Measurements from ENCODE around the gene TMEM163.

Gene TMEM163

GRCh38 chr2:134448650-134449049 is 270.1 kb downstream of the TMEM163 start:
- no peak overlapping the region for H3K4me3 ChIP-seq (ENCODE audit: low read depth, low read length)
- DNase-seq (ENCODE audit: low read depth) = no peak
- TF ChIP-seq CTCF (IDR thresholded peaks at IDR 0.05; ENCODE audit: low read depth, low read length) (no peak), MAX (IDR thresholded peaks at IDR 0.05; ENCODE audit: low read depth, low read length) (no peak), POLR2A (IDR thresholded peaks at IDR 0.05; ENCODE audit: extremely low read depth, insufficient read length) (no peak), MYC (IDR thresholded peaks at IDR 0.05; ENCODE audit: low read depth, low read length) (no peak)

- no peak for DNase-seq (ENCODE audit: low read depth)
- no peak for TF ChIP-seq POLR2A (IDR thresholded peaks at IDR 0.05; ENCODE audit: extremely low read depth, insufficient read length)
- no peak for TF ChIP-seq MAX (IDR thresholded peaks at IDR 0.05; ENCODE audit: low read depth, low read length)
- TF ChIP-seq CTCF (IDR thresholded peaks at IDR 0.05; ENCODE audit: low read depth, low read length) = no peak
- TF ChIP-seq MYC (IDR thresholded peaks at IDR 0.05; ENCODE audit: low read depth, low read length) = no peak
- no peak overlapping the region for H3K4me3 ChIP-seq (ENCODE audit: low read depth, low read length)
Observed at GRCh38 chr2:134447669-134448068, 271.1 kb downstream of the TMEM163 start.

- TF ChIP-seq MAX (IDR thresholded peaks at IDR 0.05; ENCODE audit: low read depth, low read length) = no peak
- H3K4me3 ChIP-seq (ENCODE audit: low read depth, low read length) = no peak overlapping the region
- no peak for DNase-seq (ENCODE audit: low read depth)
Observed at GRCh38 chr2:134446383-134447017, 272.3 kb downstream of the TMEM163 start.

GRCh38 chr2:134445985-134446382 is 272.8 kb downstream of the TMEM163 start:
- no peak for TF ChIP-seq MAX (IDR thresholded peaks at IDR 0.05; ENCODE audit: low read depth, low read length)
- no peak for TF ChIP-seq CTCF (IDR thresholded peaks at IDR 0.05; ENCODE audit: low read depth, low read length)
- no peak for TF ChIP-seq POLR2A (IDR thresholded peaks at IDR 0.05; ENCODE audit: extremely low read depth, insufficient read length)
- TF ChIP-seq MYC (IDR thresholded peaks at IDR 0.05; ENCODE audit: low read depth, low read length) = no peak
- no peak for DNase-seq (ENCODE audit: low read depth)
- no peak overlapping the region for H3K4me3 ChIP-seq (ENCODE audit: low read depth, low read length)

- no peak for TF ChIP-seq POLR2A (IDR thresholded peaks at IDR 0.05; ENCODE audit: extremely low read depth, insufficient read length)
- DNase-seq (ENCODE audit: low read depth) = no peak
- H3K4me3 ChIP-seq (ENCODE audit: low read depth, low read length) = no peak overlapping the region
Observed at GRCh38 chr2:134445116-134445515, 273.7 kb downstream of the TMEM163 start.

- TF ChIP-seq MAX (IDR thresholded peaks at IDR 0.05; ENCODE audit: low read depth, low read length) (no peak), POLR2A (IDR thresholded peaks at IDR 0.05; ENCODE audit: extremely low read depth, insufficient read length) (no peak), MYC (IDR thresholded peaks at IDR 0.05; ENCODE audit: low read depth, low read length) (no peak), CTCF (IDR thresholded peaks at IDR 0.05; ENCODE audit: low read depth, low read length) (no peak)
- DNase-seq (ENCODE audit: low read depth) = no peak
- no peak overlapping the region for H3K4me3 ChIP-seq (ENCODE audit: low read depth, low read length)
Observed at GRCh38 chr2:134443814-134444480, 274.9 kb downstream of the TMEM163 start.

All from NB4 (cell line).